Calu3 (cell line): ENCODE measurements around the gene PATE3. TPM values are rescaled to one million over a fixed set of nuclear protein-coding genes. Genes with fewer than 3 reads are reported as not detected.

Experiments
- BruUV-seq: library from RNA; stranded (reverse); fragments of 400-500 nt; replicated peaks from 2 replicates; lab custom pipeline; 2021; lab: Mats Ljungman, UMichigan
- CTCF ChIA-PET: fragments of 300-600 bp; sonication (Branson Sonifier 250); formaldehyde crosslinking; loops from one replicate; lab custom pipeline; 2022; ENCODE audit warnings: antibody characterized with exemption; lab: Charles Lee
- DNase-seq: peaks from one replicate; pipeline ENCODE4 v3.0.0; 2022
- H3K27ac Mint-ChIP-seq: one replicate; pipeline ENCODE4 v1.8.0; 2022; ENCODE audit warnings: mixed read lengths; ENCODE audit not compliant: unreplicated experiment
- H3K27me3 Mint-ChIP-seq: one replicate; pipeline ENCODE4 v1.8.0; 2022; ENCODE audit warnings: mixed read lengths; ENCODE audit not compliant: unreplicated experiment
- H3K36me3 Mint-ChIP-seq: one replicate; pipeline ENCODE4 v1.8.0; 2022; ENCODE audit warnings: mild to moderate bottlenecking, moderate library complexity, mixed read lengths; ENCODE audit not compliant: insufficient read depth, unreplicated experiment
- H3K4me1 Mint-ChIP-seq: one replicate; pipeline ENCODE4 v1.8.0; 2022; ENCODE audit warnings: mild to moderate bottlenecking, low read depth, mixed read lengths; ENCODE audit not compliant: unreplicated experiment
- H3K4me3 Mint-ChIP-seq: one replicate; pipeline ENCODE4 v1.8.0; 2022; ENCODE audit warnings: mild to moderate bottlenecking, low read depth, moderate library complexity, mixed read lengths; ENCODE audit not compliant: unreplicated experiment
- H3K9me3 Mint-ChIP-seq: one replicate; pipeline ENCODE4 v1.8.0; 2022; ENCODE audit warnings: low read depth, mixed read lengths; ENCODE audit not compliant: unreplicated experiment
- CTCF ChIP-seq: fragments of 200-600 bp; IDR thresholded peaks from one replicate; pipeline ENCODE4 v1.8.0; 2022; ENCODE audit warnings: antibody characterized with exemption; ENCODE audit not compliant: unreplicated experiment
- intact Hi-C: fragments of 100-400 bp; cut with micrococcal nuclease; formaldehyde crosslinking; loops from one replicate; pipeline ENCODE4 v1.10.0; 2022; ENCODE audit not compliant: unreplicated experiment
- total RNA-seq: library from RNA; stranded (reverse); gene quantifications from 2 replicates; pipeline ENCODE4 v1.2.3, GENCODE V29; 2022

Gene PATE3
- total RNA-seq, 1 experiment from 2014 or later = not detected

GRCh38 chr11:125833016-125833415 lies 45.1 kb downstream of the PATE3 start, which contains the start of gene PATE4:
PATE4 (plus strand) TSS chr11:125833316; CDS start chr11:125833360, 44 bp downstream.
- peaks cover 41% of the 10 kb centered on the region for H3K27me3 Mint-ChIP-seq
- no TSS peak for BruUV-seq
- H3K36me3 Mint-ChIP-seq = no peaks in the 10 kb centered on the region
- no peaks in the 10 kb centered on the region for H3K4me1 Mint-ChIP-seq
- H3K27ac Mint-ChIP-seq = no peak within 1 kb of the TSS
- no peak for DNase-seq
- intact Hi-C loops = no loop called here
- CTCF ChIA-PET = no interaction called here
- no peaks in the 10 kb centered on the region for H3K9me3 Mint-ChIP-seq
- H3K4me3 Mint-ChIP-seq = no peak within 1 kb of the TSS
- TF ChIP-seq CTCF = no peak

- Mint-ChIP-seq H3K27me3 (peaks cover 63% of the 10 kb centered on the region), H3K36me3 (no peaks in the 10 kb centered on the region), H3K9me3 (no peaks in the 10 kb centered on the region), H3K4me1 (no peaks in the 10 kb centered on the region), H3K4me3 (no peak overlapping the region), H3K27ac (no peak overlapping the region)
- CTCF ChIA-PET = no interaction called here
- no peak for DNase-seq
- BruUV-seq = no TSS peak
- intact Hi-C loops = no loop called here
- TF ChIP-seq CTCF = no peak
These were observed 47.8 kb downstream of the PATE3 start for GRCh38 chr11:125835748-125836147.

Other genes starting within 250 kb of the PATE3 start
- 76.7 and 82.2 TPM in 2 replicates for gene EI24, start 218.7 kb upstream of the PATE3 start, total RNA-seq
- gene STT3A, start 195.3 kb upstream of the PATE3 start, total RNA-seq = 139 and 168 TPM in 2 replicates
- gene CHEK1, start 163.0 kb upstream of the PATE3 start, total RNA-seq = 27.3 and 33.2 TPM in 2 replicates
- not detected in 2 replicates for gene ACRV1, start 107.3 kb upstream of the PATE3 start, total RNA-seq
- gene PATE1, start 41.8 kb upstream of the PATE3 start, total RNA-seq = not detected in 2 replicates
- not detected in 2 replicates for gene PATE2, start 9.3 kb upstream of the PATE3 start, total RNA-seq
- not detected in 2 replicates for gene PATE4, start 45.2 kb downstream of the PATE3 start, total RNA-seq
- gene HYLS1, start 99.5 kb downstream of the PATE3 start, total RNA-seq = 2.0 and 2.1 TPM in 2 replicates
- gene PUS3, start 115.1 kb downstream of the PATE3 start, total RNA-seq = 9.5 and 10.4 TPM in 2 replicates
- gene DDX25, start 116.4 kb downstream of the PATE3 start, total RNA-seq = not detected in 2 replicates
- gene VSIG10L2, start 157.9 kb downstream of the PATE3 start, total RNA-seq = not detected in 2 replicates